ENCODE results near the gene DOK6.
"Not testable (repeated sequence)": the region's sequence is repeated elsewhere in the genome, so short reads cannot be mapped to it uniquely, and the experiment has no call there.

DOK6 gene

GRCh38 chr18:69631281-69631680, 230.6 kb downstream of the DOK6 start:
- no peak for DNase-seq

GRCh38 chr18:69635482-69635881, 234.8 kb downstream of the DOK6 start:
- no peak for DNase-seq

GRCh38 chr18:69636529-69637301, 236.0 kb downstream of the DOK6 start:
- peak; percentile 57 for DNase-seq

- DNase-seq: no peak
These were observed 237.4 kb downstream of the DOK6 start for GRCh38 chr18:69638056-69638455.

- no peak for DNase-seq
These were observed 247.0 kb downstream of the DOK6 start for GRCh38 chr18:69647702-69648101.

- DNase-seq: no peak
These were observed 247.8 kb downstream of the DOK6 start for GRCh38 chr18:69648486-69648885.

- DNase-seq: no peak
These were observed 249.0 kb downstream of the DOK6 start for GRCh38 chr18:69649684-69650083.

- no peak for DNase-seq
These were observed 250.6 kb downstream of the DOK6 start for GRCh38 chr18:69651243-69651642.

- no peak for DNase-seq
These were observed 255.1 kb downstream of the DOK6 start for GRCh38 chr18:69655816-69656215.

- DNase-seq: no peak
These were observed 257.4 kb downstream of the DOK6 start for GRCh38 chr18:69658103-69658502.

GRCh38 chr18:69658685-69659084, 258.0 kb downstream of the DOK6 start:
- no peak for DNase-seq

- DNase-seq: no peak
These were observed 258.5 kb downstream of the DOK6 start for GRCh38 chr18:69659142-69659651.

GRCh38 chr18:69662090-69662489, 261.4 kb downstream of the DOK6 start:
- not testable (repeated sequence) for DNase-seq

GRCh38 chr18:69664399-69664798, 263.7 kb downstream of the DOK6 start:
- DNase-seq: no peak

GRCh38 chr18:69674292-69674877, 273.7 kb downstream of the DOK6 start:
- no peak for DNase-seq

- no peak for DNase-seq
These were observed 274.3 kb downstream of the DOK6 start for GRCh38 chr18:69674966-69675365.

GRCh38 chr18:69677595-69677994, 276.9 kb downstream of the DOK6 start:
- no peak for DNase-seq

- DNase-seq: no peak
These were observed 279.4 kb downstream of the DOK6 start for GRCh38 chr18:69680123-69680522.

- no peak for DNase-seq
These were observed 282.5 kb downstream of the DOK6 start for GRCh38 chr18:69683176-69683575.

GRCh38 chr18:69684789-69685188, 284.1 kb downstream of the DOK6 start:
- no peak for DNase-seq

- DNase-seq: no peak
These were observed 286.2 kb downstream of the DOK6 start for GRCh38 chr18:69686861-69687260.

GRCh38 chr18:69689121-69689759, 288.6 kb downstream of the DOK6 start:
- DNase-seq: no peak

GRCh38 chr18:69691008-69691760, 290.5 kb downstream of the DOK6 start:
- DNase-seq: no peak

All from activated CD8-positive, alpha-beta memory T cell treated with anti-CD3 and anti-CD28 coated beads for 24 hours (primary cell).